ENCODE data around the gene DRD5.

- TF ChIP-seq CTCF (IDR thresholded peaks at IDR 0.05) (no peak), EZH2 (IDR thresholded peaks at IDR 0.05; ENCODE audit: borderline replicate concordance, insufficient read depth, low read depth, low read length, poor library complexity, severe bottlenecking) (no peak)
Observed at GRCh38 chr4:9826551-9826950, 45.1 kb downstream of the DRD5 start.

All from B cell (primary cell).